ENCODE results near the gene CRTAC1.

Gene CRTAC1

GRCh38 chr10:97868134-97868685 lies 162.2 kb downstream of the CRTAC1 start:
- Histone ChIP-seq H3K36me3 (no peaks in the 10 kb centered on the region), H3K4me3 (no peak overlapping the region)
- intact Hi-C loops (cut with DNase I; ENCODE audit: low total_unique reads), result loop anchor here (2.0 kb wide), 1 partner anchor 75 kb away; no protein-coding TSS in a partner anchor

GRCh38 chr10:97867220-97867800 lies 163.1 kb downstream of the CRTAC1 start:
- no peak overlapping the region for H3K27ac ChIP-seq
- H3K27me3 ChIP-seq, result peaks cover 0 to 40% of the 10 kb centered on the region in 2 donors
- H3K36me3 ChIP-seq, result no peaks in the 10 kb centered on the region
- H3K9me3 ChIP-seq, result no peaks in the 10 kb centered on the region
- TF ChIP-seq CTCF (IDR thresholded peaks at IDR 0.05), result no peak
- intact Hi-C loops (cut with DNase I; ENCODE audit: low total_unique reads), result no loop called here
- no peak for DNase-seq
- H3K4me1 ChIP-seq, result peaks cover 6 to 14% (median 8%) of the 10 kb centered on the region in 4 donors
- H3K4me3 ChIP-seq, result no peak overlapping the region

More at GRCh38 chr10:97868134-97868685, 162.2 kb downstream of the CRTAC1 start:
- Histone ChIP-seq H3K27ac (no peak overlapping the region), H3K4me1 (peaks cover 6 to 14% (median 8%) of the 10 kb centered on the region in 4 donors), H3K27me3 (peaks cover 0 to 34% of the 10 kb centered on the region in 2 donors), H3K9me3 (no peaks in the 10 kb centered on the region)
- no peak for DNase-seq
- TF ChIP-seq CTCF (IDR thresholded peaks at IDR 0.05), result no peak

DNA sequence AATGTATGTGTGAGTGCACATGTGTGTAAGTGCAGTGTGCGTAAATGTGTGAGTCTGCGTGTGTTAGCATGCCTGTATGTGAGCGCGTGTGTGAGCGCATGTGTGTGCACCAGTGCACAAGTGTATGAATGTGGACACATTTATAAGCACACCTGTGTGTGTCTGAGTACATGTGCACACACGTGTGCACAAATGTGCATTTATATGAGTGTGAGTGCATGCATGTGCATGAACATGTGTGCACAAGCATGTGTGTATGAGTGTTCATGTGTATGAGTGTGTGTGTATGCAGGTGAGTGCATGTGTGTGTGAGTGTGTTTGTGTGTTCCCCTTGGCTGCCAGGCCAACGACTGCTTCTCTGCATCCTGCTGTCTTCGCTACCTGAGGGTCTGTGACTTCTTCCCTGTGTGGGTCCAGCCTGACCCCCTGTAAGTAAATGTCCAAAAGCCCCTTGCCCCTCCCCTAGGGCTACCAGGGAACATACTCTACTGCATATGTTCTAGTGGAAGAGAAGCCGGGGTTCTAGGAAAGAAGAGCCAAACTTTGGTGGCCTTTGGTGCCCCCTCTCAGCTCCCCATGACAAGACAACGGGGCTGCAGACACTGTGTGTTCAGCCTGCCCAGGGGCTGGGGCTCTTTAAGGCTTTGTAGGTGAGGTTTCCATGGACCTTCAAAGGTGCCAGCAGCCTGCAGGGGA lies 163.7 kb downstream of the CRTAC1 start:
- no peak overlapping the region for H3K27ac ChIP-seq
- H3K36me3 ChIP-seq, result no peaks in the 10 kb centered on the region
- H3K27me3 ChIP-seq, result peaks cover 0 to 41% of the 10 kb centered on the region in 2 donors
- no peaks in the 10 kb centered on the region for H3K9me3 ChIP-seq
- peaks cover 6 to 14% (median 8%) of the 10 kb centered on the region in 4 donors for H3K4me1 ChIP-seq
- H3K4me3 ChIP-seq, result no peak overlapping the region
- no peak for DNase-seq
- intact Hi-C loops (cut with DNase I; ENCODE audit: low total_unique reads), result no loop called here
- TF ChIP-seq CTCF (IDR thresholded peaks at IDR 0.05), result no peak

DNA sequence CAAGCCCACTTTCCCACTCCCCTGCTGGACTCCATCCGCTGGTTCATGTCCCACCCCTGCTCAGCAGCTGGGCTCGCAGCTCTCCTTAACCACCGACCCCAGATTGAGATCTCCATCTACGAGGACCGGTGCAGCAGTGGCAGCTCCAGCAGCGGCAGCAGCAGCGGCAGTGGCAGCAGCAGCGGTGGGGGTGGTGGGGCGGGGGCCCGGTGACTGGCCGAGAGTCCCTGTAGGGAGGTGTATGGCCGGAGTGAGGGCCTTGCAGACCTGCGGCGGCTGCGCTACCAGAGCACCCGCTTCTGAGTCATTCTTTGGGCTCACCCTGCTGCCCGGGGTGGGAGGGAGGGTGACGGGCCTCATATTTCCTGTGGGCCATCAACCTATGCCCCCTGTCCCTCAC lies 164.9 kb downstream of the CRTAC1 start:
- DNase-seq, result no peak
- no peak for TF ChIP-seq CTCF (IDR thresholded peaks at IDR 0.05)
- Histone ChIP-seq H3K4me3 (no peak overlapping the region), H3K4me1 (peaks cover 6 to 14% (median 8%) of the 10 kb centered on the region in 4 donors), H3K36me3 (no peaks in the 10 kb centered on the region), H3K9me3 (no peaks in the 10 kb centered on the region), H3K27ac (no peak overlapping the region), H3K27me3 (peaks cover 0 to 44% of the 10 kb centered on the region in 2 donors)
- intact Hi-C loops (cut with DNase I; ENCODE audit: low total_unique reads), result no loop called here

DNA sequence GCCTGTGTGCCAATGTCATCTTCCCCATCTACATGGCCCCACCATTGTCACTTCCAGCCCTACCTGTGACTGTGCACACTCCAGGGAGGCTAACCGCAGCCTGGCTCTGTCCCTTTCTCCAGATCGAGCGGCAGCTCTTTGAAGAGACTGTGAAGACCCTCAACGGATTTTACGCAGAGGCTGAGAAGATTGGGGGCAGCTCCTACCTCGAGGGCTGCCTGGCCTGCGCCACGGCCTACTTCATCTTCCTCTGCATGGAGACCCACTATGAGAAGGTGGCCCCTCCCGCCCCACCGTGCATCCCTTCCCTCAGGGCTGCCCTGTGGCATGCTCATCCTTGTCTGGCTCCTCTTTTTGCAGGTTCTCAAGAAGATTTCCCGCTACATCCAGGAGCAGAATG lies 166.6 kb downstream of the CRTAC1 start:
- H3K4me3 ChIP-seq, result no peak overlapping the region
- no peaks in the 10 kb centered on the region for H3K36me3 ChIP-seq
- DNase-seq, result no peak
- no peaks in the 10 kb centered on the region for H3K9me3 ChIP-seq
- H3K27me3 ChIP-seq, result peaks cover 0 to 50% of the 10 kb centered on the region in 2 donors
- peaks cover under 1 to 4% (median under 1%) of the 10 kb centered on the region in 4 donors for H3K4me1 ChIP-seq
- intact Hi-C loops (cut with DNase I; ENCODE audit: low total_unique reads), result no loop called here
- no peak overlapping the region for H3K27ac ChIP-seq
- no peak for TF ChIP-seq CTCF (IDR thresholded peaks at IDR 0.05)

All from tibial artery (tissue), 4 donors.